GM12874 (cell line): Measurements from ENCODE around the gene GALNT10.

ENCODE experiments used
- TF ChIP-seq, protein P1 (sequence below): IDR thresholded peaks from 2 replicates; pipeline ENCODE4 v1.5.1; 2011; ENCODE audit warnings: low read depth, mild to moderate bottlenecking, control low read depth, low read length, moderate library complexity; ENCODE audit not compliant: insufficient read depth

The GALNT10 gene

DNA sequence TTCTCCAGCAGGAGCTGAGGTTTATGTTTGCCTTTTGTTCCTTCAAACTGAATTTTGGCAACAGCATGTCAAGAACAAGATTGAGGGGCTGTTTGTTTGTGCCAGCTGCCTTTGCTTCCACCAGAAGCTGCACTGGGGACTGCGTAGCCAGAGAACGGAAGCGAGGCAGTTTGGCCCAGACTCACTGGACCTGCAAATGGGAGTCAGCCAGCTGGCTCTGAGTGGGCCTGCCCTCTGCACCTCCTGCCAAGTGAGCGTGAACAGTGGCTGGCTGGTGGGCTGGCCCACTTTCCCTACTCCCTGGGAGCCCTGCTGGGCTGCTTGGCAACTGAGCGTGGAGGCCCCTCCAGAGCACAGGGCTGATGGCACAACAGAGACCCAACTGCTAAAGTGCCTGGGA, 111.6 kb downstream of the GALNT10 start:
- TF ChIP-seq, protein P1, sequence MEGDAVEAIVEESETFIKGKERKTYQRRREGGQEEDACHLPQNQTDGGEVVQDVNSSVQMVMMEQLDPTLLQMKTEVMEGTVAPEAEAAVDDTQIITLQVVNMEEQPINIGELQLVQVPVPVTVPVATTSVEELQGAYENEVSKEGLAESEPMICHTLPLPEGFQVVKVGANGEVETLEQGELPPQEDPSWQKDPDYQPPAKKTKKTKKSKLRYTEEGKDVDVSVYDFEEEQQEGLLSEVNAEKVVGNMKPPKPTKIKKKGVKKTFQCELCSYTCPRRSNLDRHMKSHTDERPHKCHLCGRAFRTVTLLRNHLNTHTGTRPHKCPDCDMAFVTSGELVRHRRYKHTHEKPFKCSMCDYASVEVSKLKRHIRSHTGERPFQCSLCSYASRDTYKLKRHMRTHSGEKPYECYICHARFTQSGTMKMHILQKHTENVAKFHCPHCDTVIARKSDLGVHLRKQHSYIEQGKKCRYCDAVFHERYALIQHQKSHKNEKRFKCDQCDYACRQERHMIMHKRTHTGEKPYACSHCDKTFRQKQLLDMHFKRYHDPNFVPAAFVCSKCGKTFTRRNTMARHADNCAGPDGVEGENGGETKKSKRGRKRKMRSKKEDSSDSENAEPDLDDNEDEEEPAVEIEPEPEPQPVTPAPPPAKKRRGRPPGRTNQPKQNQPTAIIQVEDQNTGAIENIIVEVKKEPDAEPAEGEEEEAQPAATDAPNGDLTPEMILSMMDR = no peak

- TF ChIP-seq, protein P1 = no peak
These were observed 112.6 kb downstream of the GALNT10 start for GRCh38 chr5:154303133-154303532.

DNA sequence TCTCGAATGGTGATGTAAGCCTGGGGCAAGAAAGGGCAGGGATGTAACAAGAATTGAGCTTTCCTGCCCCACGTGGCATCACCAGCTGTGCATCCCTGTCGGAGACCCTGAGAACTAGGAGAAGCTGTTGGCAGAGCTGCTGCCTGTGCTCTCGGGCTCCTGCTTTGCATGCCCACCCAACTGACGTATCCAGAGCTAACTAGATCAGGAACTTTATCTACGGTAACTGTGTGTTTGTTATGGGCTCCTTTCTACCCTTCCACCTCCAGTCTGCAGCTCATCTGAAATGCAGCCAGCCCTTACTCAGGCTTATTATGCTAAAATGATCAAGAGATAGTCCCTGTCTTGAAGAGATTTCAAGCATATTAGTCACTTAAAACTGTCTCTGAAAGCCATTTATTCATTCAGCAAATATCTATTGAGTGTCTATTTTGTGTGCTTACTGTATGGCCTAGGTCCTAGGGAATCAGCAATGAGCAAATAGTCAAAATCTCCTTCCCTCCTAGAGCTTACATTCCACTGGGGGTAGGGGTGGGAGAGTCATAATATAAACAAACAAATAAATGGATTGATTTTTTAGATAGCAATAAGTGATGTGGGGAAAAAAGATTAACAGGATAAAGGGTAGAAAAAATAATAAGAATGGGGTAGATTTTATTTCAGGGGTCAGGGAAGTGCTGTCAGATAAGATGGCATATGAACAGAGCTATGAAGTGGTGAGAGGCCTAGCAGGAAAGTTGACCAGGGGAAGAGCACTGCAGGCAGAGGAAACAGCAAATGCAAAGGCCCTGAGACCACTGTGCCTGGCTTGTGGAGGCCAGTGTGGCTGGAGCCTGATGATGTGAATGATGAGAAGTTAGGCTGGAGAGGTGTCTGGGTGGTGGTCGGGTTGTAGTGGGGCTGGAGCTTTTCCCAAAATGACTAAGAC, 118.2 kb downstream of the GALNT10 start:
- TF ChIP-seq, protein P1 = no peak

DNA sequence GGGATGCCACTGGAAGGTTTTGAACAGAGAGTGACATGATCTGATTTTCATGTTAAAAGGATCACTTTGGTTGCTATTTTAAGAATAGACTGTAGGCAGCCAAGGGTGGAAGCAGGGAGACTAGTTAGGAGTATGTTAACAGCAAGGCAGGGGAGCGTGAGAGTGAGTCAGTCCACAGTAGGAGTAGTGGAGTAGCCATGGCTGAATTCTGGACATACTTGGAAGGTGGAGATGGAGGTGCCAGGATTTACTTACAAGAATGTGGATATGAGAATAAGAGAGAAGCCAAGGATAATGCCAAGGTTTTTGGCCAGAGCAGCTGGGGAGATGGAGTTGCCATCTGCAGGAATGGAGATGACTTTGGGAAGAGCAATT, 118.8 kb downstream of the GALNT10 start:
- TF ChIP-seq, protein P1 = no peak

DNA sequence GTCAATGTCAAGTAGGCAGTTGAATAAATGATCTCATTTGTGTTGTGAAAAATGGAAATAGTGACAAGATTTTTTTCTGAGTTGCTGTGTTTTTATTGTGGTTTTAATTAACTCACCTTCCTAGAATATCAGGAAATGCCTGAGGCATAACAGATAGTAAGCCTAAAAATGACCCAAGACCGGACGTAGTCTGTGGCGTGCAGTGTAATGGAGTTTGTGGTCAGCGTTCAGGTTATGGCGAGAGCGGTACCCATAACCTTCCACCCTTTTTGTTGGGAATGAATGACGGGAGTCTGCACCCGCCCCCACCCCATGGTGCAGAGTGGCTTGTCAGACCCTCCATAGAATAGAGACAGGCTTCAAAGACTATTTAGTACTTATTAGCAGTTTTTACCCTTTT, 119.3 kb downstream of the GALNT10 start:
- TF ChIP-seq, protein P1 = no peak

DNA sequence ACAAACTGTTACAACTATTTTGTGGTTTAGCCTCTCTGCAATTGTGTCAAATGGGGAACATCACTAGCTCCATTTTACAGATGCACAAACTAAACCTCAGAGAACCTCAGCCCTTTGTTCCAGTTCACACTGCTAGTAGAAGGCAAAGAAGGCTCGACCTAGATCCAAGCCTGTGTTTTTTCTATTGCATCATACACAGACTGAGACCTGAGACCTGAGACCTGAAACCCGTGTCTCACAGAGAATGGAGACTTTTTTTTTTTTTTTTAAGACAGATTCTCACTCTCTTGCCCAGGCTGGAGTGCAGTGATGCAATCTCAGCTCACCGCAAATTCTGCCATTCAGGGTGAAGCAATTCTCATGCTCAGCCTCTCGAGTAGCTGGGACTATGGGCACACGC, 120.8 kb downstream of the GALNT10 start:
- TF ChIP-seq, protein P1 = no peak

DNA sequence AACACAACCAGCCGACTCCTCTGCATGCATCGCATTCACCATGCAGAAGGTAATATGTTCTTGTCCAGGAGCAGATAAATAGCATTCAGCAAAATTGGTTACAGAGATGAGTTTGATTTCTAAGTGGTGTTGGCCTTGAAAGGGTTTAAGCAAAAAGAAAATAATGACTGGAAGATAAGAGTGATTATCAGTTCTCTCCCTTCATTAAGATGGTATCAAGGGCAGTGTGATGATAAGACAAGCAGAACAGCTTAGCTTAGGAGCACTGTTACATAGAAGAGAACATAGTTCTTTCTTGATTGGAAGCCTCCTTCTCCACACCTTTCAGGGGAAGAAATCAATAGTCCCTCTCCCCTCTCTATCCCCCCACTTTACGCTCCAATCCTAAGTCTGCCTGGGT, 121.5 kb downstream of the GALNT10 start:
- TF ChIP-seq, protein P1 = no peak
